ENCODE data around the gene AFG3L2. TPM values are rescaled to one million over a fixed set of nuclear protein-coding genes. Genes with fewer than 3 reads are reported as not detected.

Gene AFG3L2
- total and polyA plus RNA-seq, 4 donors: 22.5 to 55.4 (median 27.6) TPM

DNA sequence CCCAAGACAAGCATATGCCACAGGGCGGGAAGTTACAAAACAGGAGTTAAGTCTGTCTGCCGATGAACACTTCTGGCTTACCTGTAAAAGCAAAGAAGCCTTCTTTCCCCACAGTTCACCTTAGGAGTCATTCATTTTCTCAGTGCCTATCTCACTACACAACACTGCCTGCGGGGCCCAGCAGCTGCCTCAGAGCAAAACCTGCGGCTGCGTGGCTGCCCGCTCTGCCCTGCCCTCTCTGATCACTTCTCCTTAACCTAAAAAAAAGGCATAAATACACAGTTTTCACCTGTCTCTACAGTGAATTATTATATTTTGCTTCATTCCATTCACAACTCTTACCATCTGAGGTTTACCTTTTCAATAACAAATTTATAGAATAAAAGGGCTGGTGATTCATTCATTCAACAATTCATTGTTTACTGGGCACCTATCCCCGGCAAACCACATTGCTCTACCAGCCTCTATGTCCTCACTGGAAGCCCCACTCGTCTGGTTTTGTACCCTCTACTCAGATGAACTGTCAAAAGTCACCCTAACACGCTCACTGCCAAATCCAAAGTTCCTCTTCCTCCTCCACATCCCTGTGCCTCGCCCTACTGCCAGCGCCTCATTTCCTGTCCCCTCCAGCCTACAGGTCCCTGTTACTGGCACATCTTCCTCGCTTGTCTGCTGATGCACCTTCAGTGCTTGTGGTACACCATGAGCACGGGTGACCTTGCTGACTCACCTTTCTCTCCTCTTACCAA, 31.4 kb downstream of the AFG3L2 start:
- Histone ChIP-seq H3K4me1 (ENCODE audit: control insufficient read depth in 4 of 4, insufficient read depth in 4 of 4, low read length in 3 of 4) (no peaks in the 10 kb centered on the region), H3K9me3 (ENCODE audit: control insufficient read depth in 4 of 4, low read length in 3 of 4) (no peaks in the 10 kb centered on the region), H3K9ac (ENCODE audit: low read depth in 1 of 2, low read length in 2 of 2) (no peak overlapping the region), H3K27ac (ENCODE audit: low read depth in 1 of 2, low read length in 2 of 2) (no peak overlapping the region), H3K27me3 (ENCODE audit: control insufficient read depth in 4 of 4, insufficient read depth in 4 of 4, low read length in 3 of 4) (no peaks in the 10 kb centered on the region), H3K4me3 (ENCODE audit: low read depth in 1 of 3, low read length in 3 of 3) (no peak overlapping the region), H3K36me3 (ENCODE audit: control insufficient read depth in 4 of 4, insufficient read depth in 3 of 4, low read depth in 1 of 4, low read length in 3 of 4) (peaks cover 22 to 79% (median 57%) of the 10 kb centered on the region in 4 donors)
- 91% methylated on average over 13 of the region's 13 CpGs for WGBS
- TF ChIP-seq JUND (IDR thresholded peaks at IDR 0.05) (no peak), YY1 (IDR thresholded peaks at IDR 0.05) (no peak), RAD21 (IDR thresholded peaks at IDR 0.05) (no peak), SP1 (IDR thresholded peaks at IDR 0.05) (no peak), HNF4G (IDR thresholded peaks at IDR 0.05) (no peak), EGR1 (IDR thresholded peaks at IDR 0.05; ENCODE audit: low read depth in 2 of 2) (no peak), FOXA1 (IDR thresholded peaks at IDR 0.05) (no peak), GABPA (IDR thresholded peaks at IDR 0.05 in 1 of 2, conservative IDR thresholded peaks at IDR 0.05 in 1 of 2) (no peak), RXRA (IDR thresholded peaks at IDR 0.05) (no peak), TAF1 (conservative IDR thresholded peaks at IDR 0.05) (no peak), NR2F2 (IDR thresholded peaks at IDR 0.05) (no peak), HNF4A (conservative IDR thresholded peaks at IDR 0.05) (no peak), FOXA2 (IDR thresholded peaks at IDR 0.05) (no peak)
- TF ChIP-seq, protein P1, sequence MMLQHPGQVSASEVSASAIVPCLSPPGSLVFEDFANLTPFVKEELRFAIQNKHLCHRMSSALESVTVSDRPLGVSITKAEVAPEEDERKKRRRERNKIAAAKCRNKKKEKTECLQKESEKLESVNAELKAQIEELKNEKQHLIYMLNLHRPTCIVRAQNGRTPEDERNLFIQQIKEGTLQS (IDR thresholded peaks at IDR 0.05): no peak
- TF ChIP-seq, protein P2, sequence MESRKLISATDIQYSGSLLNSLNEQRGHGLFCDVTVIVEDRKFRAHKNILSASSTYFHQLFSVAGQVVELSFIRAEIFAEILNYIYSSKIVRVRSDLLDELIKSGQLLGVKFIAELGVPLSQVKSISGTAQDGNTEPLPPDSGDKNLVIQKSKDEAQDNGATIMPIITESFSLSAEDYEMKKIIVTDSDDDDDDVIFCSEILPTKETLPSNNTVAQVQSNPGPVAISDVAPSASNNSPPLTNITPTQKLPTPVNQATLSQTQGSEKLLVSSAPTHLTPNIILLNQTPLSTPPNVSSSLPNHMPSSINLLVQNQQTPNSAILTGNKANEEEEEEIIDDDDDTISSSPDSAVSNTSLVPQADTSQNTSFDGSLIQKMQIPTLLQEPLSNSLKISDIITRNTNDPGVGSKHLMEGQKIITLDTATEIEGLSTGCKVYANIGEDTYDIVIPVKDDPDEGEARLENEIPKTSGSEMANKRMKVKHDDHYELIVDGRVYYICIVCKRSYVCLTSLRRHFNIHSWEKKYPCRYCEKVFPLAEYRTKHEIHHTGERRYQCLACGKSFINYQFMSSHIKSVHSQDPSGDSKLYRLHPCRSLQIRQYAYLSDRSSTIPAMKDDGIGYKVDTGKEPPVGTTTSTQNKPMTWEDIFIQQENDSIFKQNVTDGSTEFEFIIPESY (IDR thresholded peaks at IDR 0.05): no peak
- TF ChIP-seq, protein P3, sequence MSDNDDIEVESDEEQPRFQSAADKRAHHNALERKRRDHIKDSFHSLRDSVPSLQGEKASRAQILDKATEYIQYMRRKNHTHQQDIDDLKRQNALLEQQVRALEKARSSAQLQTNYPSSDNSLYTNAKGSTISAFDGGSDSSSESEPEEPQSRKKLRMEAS (IDR thresholded peaks at IDR 0.05): no peak
- TF ChIP-seq, protein P4, sequence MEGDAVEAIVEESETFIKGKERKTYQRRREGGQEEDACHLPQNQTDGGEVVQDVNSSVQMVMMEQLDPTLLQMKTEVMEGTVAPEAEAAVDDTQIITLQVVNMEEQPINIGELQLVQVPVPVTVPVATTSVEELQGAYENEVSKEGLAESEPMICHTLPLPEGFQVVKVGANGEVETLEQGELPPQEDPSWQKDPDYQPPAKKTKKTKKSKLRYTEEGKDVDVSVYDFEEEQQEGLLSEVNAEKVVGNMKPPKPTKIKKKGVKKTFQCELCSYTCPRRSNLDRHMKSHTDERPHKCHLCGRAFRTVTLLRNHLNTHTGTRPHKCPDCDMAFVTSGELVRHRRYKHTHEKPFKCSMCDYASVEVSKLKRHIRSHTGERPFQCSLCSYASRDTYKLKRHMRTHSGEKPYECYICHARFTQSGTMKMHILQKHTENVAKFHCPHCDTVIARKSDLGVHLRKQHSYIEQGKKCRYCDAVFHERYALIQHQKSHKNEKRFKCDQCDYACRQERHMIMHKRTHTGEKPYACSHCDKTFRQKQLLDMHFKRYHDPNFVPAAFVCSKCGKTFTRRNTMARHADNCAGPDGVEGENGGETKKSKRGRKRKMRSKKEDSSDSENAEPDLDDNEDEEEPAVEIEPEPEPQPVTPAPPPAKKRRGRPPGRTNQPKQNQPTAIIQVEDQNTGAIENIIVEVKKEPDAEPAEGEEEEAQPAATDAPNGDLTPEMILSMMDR (IDR thresholded peaks at IDR 0.05; ENCODE audit: low read depth, low read length, missing input control): no peak
- DNase-seq (ENCODE audit: low spot score): no peak

DNA sequence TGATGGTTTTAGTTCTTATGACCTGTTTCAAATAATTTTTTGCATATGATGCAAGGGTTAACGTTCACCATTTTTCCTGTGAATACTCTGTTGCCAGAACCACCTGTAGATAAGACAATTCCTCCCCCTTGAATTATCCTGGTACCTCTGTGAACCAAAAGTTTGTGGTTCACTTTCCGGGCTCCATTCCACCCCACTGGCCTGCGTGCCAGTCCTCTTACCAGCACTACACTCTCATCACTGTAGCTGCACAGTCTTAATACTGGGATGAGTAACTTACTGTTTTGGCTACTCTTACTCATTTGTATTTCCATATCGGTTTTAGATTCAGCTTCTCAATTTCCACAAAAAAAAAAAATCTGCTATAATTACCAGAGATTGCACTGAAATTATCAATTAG, 34.4 kb downstream of the AFG3L2 start:
- H3K27me3 ChIP-seq (ENCODE audit: control insufficient read depth in 4 of 4, insufficient read depth in 4 of 4, low read length in 3 of 4): no peaks in the 10 kb centered on the region
- 95% methylated on average over 4 of the region's 4 CpGs for WGBS
- H3K4me3 ChIP-seq (ENCODE audit: low read depth in 1 of 3, low read length in 3 of 3): no peak overlapping the region
- TF ChIP-seq, protein P3 (IDR thresholded peaks at IDR 0.05): no peak
- no peak for TF ChIP-seq HNF4A (conservative IDR thresholded peaks at IDR 0.05)
- no peak for TF ChIP-seq FOXA1 (IDR thresholded peaks at IDR 0.05)
- no peak for TF ChIP-seq RAD21 (IDR thresholded peaks at IDR 0.05)
- no peak for TF ChIP-seq SP1 (IDR thresholded peaks at IDR 0.05)
- no peak for TF ChIP-seq GABPA (IDR thresholded peaks at IDR 0.05 in 1 of 2, conservative IDR thresholded peaks at IDR 0.05 in 1 of 2)
- no peak for TF ChIP-seq EGR1 (IDR thresholded peaks at IDR 0.05; ENCODE audit: low read depth in 2 of 2)
- no peak for TF ChIP-seq RXRA (IDR thresholded peaks at IDR 0.05)
- TF ChIP-seq TAF1 (conservative IDR thresholded peaks at IDR 0.05): no peak
- TF ChIP-seq, protein P1 (IDR thresholded peaks at IDR 0.05): no peak
- H3K9ac ChIP-seq (ENCODE audit: low read depth in 1 of 2, low read length in 2 of 2): no peak overlapping the region
- H3K4me1 ChIP-seq (ENCODE audit: control insufficient read depth in 4 of 4, insufficient read depth in 4 of 4, low read length in 3 of 4): no peaks in the 10 kb centered on the region
- DNase-seq (ENCODE audit: low spot score): no peak
- no peak overlapping the region for H3K27ac ChIP-seq (ENCODE audit: low read depth in 1 of 2, low read length in 2 of 2)
- H3K9me3 ChIP-seq (ENCODE audit: control insufficient read depth in 4 of 4, low read length in 3 of 4): no peaks in the 10 kb centered on the region
- peaks cover 20 to 61% (median 52%) of the 10 kb centered on the region in 4 donors for H3K36me3 ChIP-seq (ENCODE audit: control insufficient read depth in 4 of 4, insufficient read depth in 3 of 4, low read depth in 1 of 4, low read length in 3 of 4)
